ENCODE results near the gene ZSCAN5A. TPM values are rescaled to one million over a fixed set of nuclear protein-coding genes. Genes with fewer than 3 reads are reported as not detected.
A peak's percentile ranks its signal among the peaks of the same experiment; 100 is the strongest.
"Not testable (repeated sequence)": the region's sequence is repeated elsewhere in the genome, so short reads cannot be mapped to it uniquely, and the experiment has no call there.

Gene ZSCAN5A
- total RNA-seq, 3 donors from 2014 or later (not counting 1 experiment from before 2014, with no cell fraction given): 6.7 to 10.2 (median 7.9) TPM

- no peaks in the 10 kb centered on the region for H3K4me1 ChIP-seq (ENCODE audit: control insufficient read depth, insufficient read depth, low read length)
- no peaks in the 10 kb centered on the region for H3K36me3 ChIP-seq (ENCODE audit: control insufficient read depth, insufficient read depth, low read length)
- Mint-ChIP-seq H3K27me3 (ENCODE audit: low read depth in 2 of 2) (peaks cover 0 to 3% of the 10 kb centered on the region in 2 donors), H3K36me3 (no peaks in the 10 kb centered on the region), H3K4me3 (no peak overlapping the region), H3K27ac (no peak overlapping the region), H3K9me3 (no peaks in the 10 kb centered on the region), H3K4me1 (no peaks in the 10 kb centered on the region)
- intact Hi-C loops (cut with micrococcal nuclease): no loop called here
- no peaks in the 10 kb centered on the region for H3K27me3 ChIP-seq (ENCODE audit: control insufficient read depth, insufficient read depth, low read length)
- WGBS (ENCODE audit: insufficient coverage): 80% methylated on average over 5 of the region's 5 CpGs
- DNase-seq (peak in 1 of 2 donors; percentile 10), ATAC-seq (no peak)
- no peak for TF ChIP-seq CTCF (IDR thresholded peaks at IDR 0.05)
- no peak overlapping the region for H3K27ac ChIP-seq (ENCODE audit: low read length)
- no peaks in the 10 kb centered on the region for H3K9me3 ChIP-seq (ENCODE audit: control insufficient read depth, insufficient read depth, low read length)
- H3K4me3 ChIP-seq (ENCODE audit: low read length): no peak overlapping the region
Measured at GRCh38 chr19:56348289-56348877, 33.7 kb upstream of the ZSCAN5A start.

GRCh38 chr19:56347163-56347778 lies 32.6 kb upstream of the ZSCAN5A start:
- Histone ChIP-seq H3K9me3 (ENCODE audit: control insufficient read depth, insufficient read depth, low read length) (no peaks in the 10 kb centered on the region), H3K27ac (ENCODE audit: low read length) (no peak overlapping the region), H3K4me3 (ENCODE audit: low read length) (no peak overlapping the region), H3K4me1 (ENCODE audit: control insufficient read depth, insufficient read depth, low read length) (no peaks in the 10 kb centered on the region), H3K36me3 (ENCODE audit: control insufficient read depth, insufficient read depth, low read length) (no peaks in the 10 kb centered on the region), H3K27me3 (ENCODE audit: control insufficient read depth, insufficient read depth, low read length) (no peaks in the 10 kb centered on the region)
- DNase-seq (no peak), ATAC-seq (no peak)
- 95% methylated on average over 7 of the region's 7 CpGs for WGBS (ENCODE audit: insufficient coverage)
- H3K4me1 Mint-ChIP-seq: no peaks in the 10 kb centered on the region
- no peak for TF ChIP-seq CTCF (IDR thresholded peaks at IDR 0.05)
- H3K36me3 Mint-ChIP-seq: no peaks in the 10 kb centered on the region
- no peaks in the 10 kb centered on the region for H3K9me3 Mint-ChIP-seq
- no peak overlapping the region for H3K4me3 Mint-ChIP-seq
- H3K27me3 Mint-ChIP-seq (ENCODE audit: low read depth in 2 of 2): peaks cover 0 to 10% of the 10 kb centered on the region in 2 donors
- no peak overlapping the region for H3K27ac Mint-ChIP-seq
- intact Hi-C loops (cut with micrococcal nuclease): no loop called here

GRCh38 chr19:56341948-56342347 lies 27.3 kb upstream of the ZSCAN5A start:
- H3K4me1 Mint-ChIP-seq: no peaks in the 10 kb centered on the region
- no peaks in the 10 kb centered on the region for H3K36me3 Mint-ChIP-seq
- Histone ChIP-seq H3K9me3 (ENCODE audit: control insufficient read depth, insufficient read depth, low read length) (no peaks in the 10 kb centered on the region), H3K4me1 (ENCODE audit: control insufficient read depth, insufficient read depth, low read length) (no peaks in the 10 kb centered on the region), H3K4me3 (ENCODE audit: low read length) (no peak overlapping the region), H3K36me3 (ENCODE audit: control insufficient read depth, insufficient read depth, low read length) (no peaks in the 10 kb centered on the region), H3K27ac (ENCODE audit: low read length) (no peak overlapping the region), H3K27me3 (ENCODE audit: control insufficient read depth, insufficient read depth, low read length) (no peaks in the 10 kb centered on the region)
- no peak overlapping the region for H3K27ac Mint-ChIP-seq
- H3K27me3 Mint-ChIP-seq (ENCODE audit: low read depth in 2 of 2): peaks cover 9 to 11% of the 10 kb centered on the region in 2 donors
- DNase-seq (no peak), ATAC-seq (no peak)
- intact Hi-C loops (cut with micrococcal nuclease): no loop called here
- TF ChIP-seq CTCF (IDR thresholded peaks at IDR 0.05): no peak
- H3K9me3 Mint-ChIP-seq: no peaks in the 10 kb centered on the region
- H3K4me3 Mint-ChIP-seq: no peak overlapping the region

GRCh38 chr19:56339031-56339430 lies 24.4 kb upstream of the ZSCAN5A start:
- DNase-seq; H3K4me3 ChIP-seq (ENCODE audit: low read length); H3K9me3 ChIP-seq (ENCODE audit: control insufficient read depth, insufficient read depth, low read length); intact Hi-C loops (cut with micrococcal nuclease); ATAC-seq; H3K27ac ChIP-seq (ENCODE audit: low read length); H3K4me3 Mint-ChIP-seq; H3K36me3 ChIP-seq (ENCODE audit: control insufficient read depth, insufficient read depth, low read length); H3K4me1 ChIP-seq (ENCODE audit: control insufficient read depth, insufficient read depth, low read length); H3K4me1 Mint-ChIP-seq; H3K9me3 Mint-ChIP-seq; H3K36me3 Mint-ChIP-seq; H3K27ac Mint-ChIP-seq; H3K27me3 ChIP-seq (ENCODE audit: control insufficient read depth, insufficient read depth, low read length): not testable (repeated sequence)
- WGBS (ENCODE audit: insufficient coverage): 90% methylated on average over 3 of the region's 10 CpGs
- H3K27me3 Mint-ChIP-seq (ENCODE audit: low read depth in 2 of 2): peaks cover 9 to 11% of the 10 kb centered on the region in 2 donors

GRCh38 chr19:56337077-56337476 lies 22.4 kb upstream of the ZSCAN5A start:
- DNase-seq; H3K4me3 ChIP-seq (ENCODE audit: low read length); H3K27me3 Mint-ChIP-seq (ENCODE audit: low read depth in 2 of 2); H3K4me3 Mint-ChIP-seq; H3K27me3 ChIP-seq (ENCODE audit: control insufficient read depth, insufficient read depth, low read length); H3K4me1 Mint-ChIP-seq; H3K9me3 Mint-ChIP-seq; H3K27ac Mint-ChIP-seq; intact Hi-C loops (cut with micrococcal nuclease); H3K9me3 ChIP-seq (ENCODE audit: control insufficient read depth, insufficient read depth, low read length); H3K36me3 ChIP-seq (ENCODE audit: control insufficient read depth, insufficient read depth, low read length); H3K4me1 ChIP-seq (ENCODE audit: control insufficient read depth, insufficient read depth, low read length); ATAC-seq; H3K36me3 Mint-ChIP-seq; H3K27ac ChIP-seq (ENCODE audit: low read length): not testable (repeated sequence)
- WGBS (ENCODE audit: insufficient coverage): 84% methylated on average over 7 of the region's 8 CpGs

- not testable (repeated sequence) for H3K36me3 Mint-ChIP-seq; H3K27me3 Mint-ChIP-seq (ENCODE audit: low read depth in 2 of 2); ATAC-seq
Measured at GRCh38 chr19:56335371-56335770, 20.7 kb upstream of the ZSCAN5A start.

More at GRCh38 chr19:56335371-56335770, 20.7 kb upstream of the ZSCAN5A start:
- H3K4me1 Mint-ChIP-seq; H3K36me3 ChIP-seq (ENCODE audit: control insufficient read depth, insufficient read depth, low read length); H3K9me3 ChIP-seq (ENCODE audit: control insufficient read depth, insufficient read depth, low read length); H3K27me3 ChIP-seq (ENCODE audit: control insufficient read depth, insufficient read depth, low read length); H3K27ac Mint-ChIP-seq; H3K4me3 Mint-ChIP-seq; H3K4me3 ChIP-seq (ENCODE audit: low read length); H3K4me1 ChIP-seq (ENCODE audit: control insufficient read depth, insufficient read depth, low read length); H3K9me3 Mint-ChIP-seq; intact Hi-C loops (cut with micrococcal nuclease); DNase-seq; H3K27ac ChIP-seq (ENCODE audit: low read length): not testable (repeated sequence)
